ENCODE data around the gene SLC25A48. TPM values are rescaled to one million over a fixed set of nuclear protein-coding genes. Genes with fewer than 3 reads are reported as not detected.

SLC25A48 gene
- total RNA-seq, 1 donor from 2014 or later: 0.62 TPM

DNA sequence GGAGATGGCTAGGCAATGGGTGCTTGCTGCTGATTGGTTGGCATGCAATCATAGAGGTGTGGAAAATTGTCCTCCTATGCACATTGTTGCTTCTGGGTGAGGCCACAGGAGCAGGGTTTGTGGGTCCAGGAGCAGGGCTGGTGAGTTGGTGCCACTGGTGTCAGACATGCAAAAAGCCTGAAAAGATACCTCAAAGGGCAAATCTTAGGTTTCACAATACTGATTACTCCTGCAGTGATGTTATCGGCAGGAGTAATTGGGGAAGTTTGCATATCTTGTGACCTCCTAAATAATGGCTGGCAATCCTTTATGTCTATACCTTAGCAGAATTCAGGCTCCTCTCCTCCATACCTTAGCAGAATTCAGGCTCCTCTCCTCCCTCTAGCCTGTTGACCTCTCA is 25.2 kb downstream of the SLC25A48 start:
- no peak for DNase-seq

DNA sequence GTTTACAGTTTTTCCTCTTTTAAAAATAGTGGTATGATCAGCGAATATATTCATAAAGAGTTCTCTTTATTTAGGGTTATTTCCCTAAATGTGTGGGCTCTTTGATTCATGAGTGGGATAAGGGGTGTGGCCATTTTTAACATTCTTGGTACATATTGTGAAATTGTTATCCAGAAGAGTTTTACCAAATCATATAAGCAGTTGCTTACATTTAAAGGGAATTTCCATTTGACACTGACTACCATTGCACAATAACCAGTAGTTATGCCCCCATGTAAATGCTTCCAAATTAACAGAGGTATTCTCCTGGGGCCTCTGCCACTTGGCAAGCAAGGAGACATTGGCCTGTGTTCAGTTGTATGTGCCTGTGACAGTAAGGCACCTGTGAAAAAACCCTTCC is 27.2 kb downstream of the SLC25A48 start:
- no peak for DNase-seq

DNA sequence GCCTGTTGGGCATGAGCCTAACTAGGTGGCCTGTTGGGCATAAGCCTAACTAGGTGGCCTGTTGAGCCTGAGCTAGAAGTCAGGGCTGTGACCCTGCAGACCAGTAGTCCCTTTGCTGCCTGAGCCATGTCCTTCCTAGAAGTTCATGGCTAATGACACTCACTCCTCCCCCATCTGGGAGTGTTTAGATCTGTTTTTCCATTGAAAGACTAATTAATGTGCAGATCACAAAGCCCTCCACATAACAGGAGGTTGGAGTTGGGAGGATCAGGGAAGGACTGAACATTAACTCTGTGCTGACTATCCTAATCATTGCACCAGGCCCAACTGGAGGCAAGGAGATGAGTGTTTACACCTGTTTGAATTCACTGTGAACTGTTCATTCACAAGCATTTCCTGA is 27.6 kb downstream of the SLC25A48 start:
- no peak for DNase-seq

GRCh38 chr5:135862744-135863143 is 28.3 kb downstream of the SLC25A48 start:
- no peak for DNase-seq

- DNase-seq: no peak
These were observed 30.3 kb downstream of the SLC25A48 start for GRCh38 chr5:135864503-135865435.

- DNase-seq: no peak
These were observed 31.6 kb downstream of the SLC25A48 start for GRCh38 chr5:135866016-135866415.

DNA sequence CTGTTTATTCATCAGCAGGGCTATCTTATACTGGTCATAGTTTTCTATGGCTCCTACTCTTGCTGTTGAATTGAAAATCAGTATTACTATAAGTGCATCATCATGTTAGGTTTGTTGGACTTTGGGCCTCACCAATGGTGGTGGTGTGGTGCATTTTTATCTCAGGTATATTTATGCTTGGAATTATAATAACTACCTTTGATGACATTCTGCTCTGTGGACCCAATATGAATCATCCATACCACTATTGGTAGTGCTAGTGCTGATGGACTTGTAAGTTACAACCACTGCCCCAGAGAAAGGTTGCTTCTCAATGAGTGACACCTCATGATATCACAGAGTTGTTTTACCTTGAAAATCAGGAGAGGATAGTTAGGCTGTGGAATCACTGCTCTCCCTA is 33.1 kb downstream of the SLC25A48 start:
- no peak for DNase-seq

- DNase-seq: no peak
These were observed 34.2 kb downstream of the SLC25A48 start for GRCh38 chr5:135868681-135869080.

DNA sequence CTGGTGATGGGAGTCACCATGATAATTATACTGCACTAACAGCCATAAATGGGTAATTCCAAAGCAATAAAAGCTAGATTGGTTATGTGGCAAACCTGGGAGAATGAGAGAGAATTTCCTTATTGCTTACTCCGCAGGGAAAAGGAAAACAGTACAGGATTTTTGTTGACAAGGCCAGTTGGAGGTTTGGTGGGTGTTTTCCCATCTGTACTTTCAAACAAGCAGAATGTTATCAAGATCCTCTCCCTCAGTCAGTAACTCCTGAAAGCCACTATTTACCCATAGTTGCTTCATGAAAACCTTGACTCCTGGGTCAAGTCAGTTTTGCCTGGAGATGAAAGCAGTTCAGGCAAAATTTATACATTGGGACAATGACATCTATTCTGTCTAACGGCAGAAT is 34.8 kb downstream of the SLC25A48 start:
- DNase-seq: no peak

DNA sequence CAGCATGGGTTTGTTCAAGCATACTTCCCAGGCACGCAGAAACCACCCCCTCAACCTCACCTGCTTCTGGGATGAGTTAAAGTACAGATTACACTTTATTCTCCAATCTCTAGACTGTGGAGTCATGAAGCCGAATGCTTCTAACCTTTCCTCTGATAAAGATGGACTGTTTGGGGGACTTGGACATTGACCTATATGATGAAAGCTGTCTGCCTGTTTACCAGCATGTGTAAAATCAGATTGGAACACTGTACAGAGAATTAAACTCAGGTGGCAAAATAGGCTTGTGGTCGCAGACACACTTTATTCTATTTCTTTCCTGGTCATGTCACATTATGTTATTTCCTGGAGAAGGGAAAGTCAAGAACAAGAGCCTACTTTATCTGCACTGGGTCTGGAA is 35.5 kb downstream of the SLC25A48 start:
- DNase-seq: no peak

- DNase-seq: no peak
These were observed 36.9 kb downstream of the SLC25A48 start for GRCh38 chr5:135871268-135871915.

- DNase-seq: no peak
These were observed 39.4 kb downstream of the SLC25A48 start for GRCh38 chr5:135873831-135874230.

GRCh38 chr5:135874461-135874860 is 40.0 kb downstream of the SLC25A48 start:
- no peak for DNase-seq

DNA sequence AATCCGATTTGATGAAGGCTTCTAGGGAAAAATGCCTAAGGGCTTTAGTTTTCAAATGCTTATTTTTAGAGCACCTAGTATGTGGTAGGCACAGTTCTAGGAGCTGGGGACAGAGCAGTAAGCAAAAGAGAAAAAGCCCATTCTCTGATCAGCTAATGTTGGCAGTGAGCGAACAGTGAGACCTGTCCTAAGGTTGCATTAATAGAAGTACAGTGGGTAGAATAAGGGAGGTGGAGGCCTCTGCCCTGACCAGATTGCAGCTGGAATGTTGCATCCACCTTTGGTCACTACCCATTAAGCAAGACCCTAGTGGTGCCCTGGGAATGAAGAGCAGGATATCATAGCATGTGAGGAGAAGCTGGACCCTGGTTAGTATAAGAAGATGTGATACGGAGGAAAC is 41.1 kb downstream of the SLC25A48 start:
- no peak for DNase-seq

DNA sequence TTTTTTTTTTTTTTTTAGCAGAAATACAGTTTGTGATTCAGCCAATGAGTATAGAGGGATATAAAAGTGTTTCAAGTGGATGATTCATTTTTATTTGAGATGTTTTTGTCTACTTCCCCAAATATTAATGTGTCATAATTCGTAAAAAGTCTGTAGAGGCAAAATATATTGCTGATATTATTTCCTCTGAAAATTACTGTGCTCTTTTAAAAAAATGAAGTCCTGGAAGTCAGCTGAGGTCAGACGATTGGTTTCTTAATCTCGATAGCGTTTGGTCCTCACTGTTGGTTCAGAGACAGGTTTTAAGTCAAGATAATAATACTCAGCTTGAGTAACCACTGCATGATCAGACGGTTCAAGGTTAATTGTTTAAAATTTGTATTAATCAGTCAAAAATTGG is 41.7 kb downstream of the SLC25A48 start:
- DNase-seq: no peak

- DNase-seq: no peak
These were observed 43.2 kb downstream of the SLC25A48 start for GRCh38 chr5:135877570-135878155.

DNA sequence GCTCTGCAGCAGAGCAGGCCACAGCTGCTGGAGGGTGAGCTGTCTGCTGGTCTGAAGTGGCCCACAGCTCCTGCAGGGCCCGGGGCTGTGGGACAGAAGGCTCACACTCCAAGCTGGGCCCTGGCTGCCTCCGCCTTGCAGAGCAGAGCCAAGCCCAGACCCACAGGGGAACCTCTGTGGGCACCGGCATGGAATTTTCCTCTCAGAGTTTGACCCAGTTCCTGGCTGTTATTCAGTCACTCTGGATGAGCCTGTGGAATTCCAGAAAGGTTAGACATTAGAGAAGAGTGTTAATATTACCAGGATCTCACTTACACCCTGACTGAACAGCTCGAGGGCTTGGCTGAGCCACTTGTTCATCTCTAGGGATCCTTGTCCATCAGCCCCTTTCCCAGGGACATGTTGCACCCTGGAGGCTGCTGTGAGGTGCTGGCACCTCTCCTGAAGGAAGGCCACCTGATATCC is 43.7 kb downstream of the SLC25A48 start:
- no peak for DNase-seq

DNA sequence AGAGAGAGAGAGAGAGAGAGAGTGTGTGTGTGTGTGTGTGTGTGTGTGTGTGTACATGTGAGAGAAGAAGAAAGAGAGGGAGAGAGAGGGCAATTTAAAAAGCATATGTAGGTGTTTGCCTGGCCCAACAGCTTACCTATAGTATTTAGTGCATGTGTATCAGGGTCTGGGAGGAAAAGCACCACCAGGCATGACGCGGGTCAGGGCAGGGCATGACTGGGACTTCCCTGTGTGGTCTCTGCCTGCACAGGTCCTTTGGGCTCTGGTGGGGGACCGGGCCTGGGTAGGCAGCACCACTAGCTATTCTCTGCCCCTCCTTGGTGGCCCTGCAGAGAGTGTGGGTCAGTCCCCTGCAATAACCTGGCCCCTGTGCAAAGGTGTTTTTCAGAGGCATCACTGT is 45.1 kb downstream of the SLC25A48 start:
- DNase-seq: no peak

DNA sequence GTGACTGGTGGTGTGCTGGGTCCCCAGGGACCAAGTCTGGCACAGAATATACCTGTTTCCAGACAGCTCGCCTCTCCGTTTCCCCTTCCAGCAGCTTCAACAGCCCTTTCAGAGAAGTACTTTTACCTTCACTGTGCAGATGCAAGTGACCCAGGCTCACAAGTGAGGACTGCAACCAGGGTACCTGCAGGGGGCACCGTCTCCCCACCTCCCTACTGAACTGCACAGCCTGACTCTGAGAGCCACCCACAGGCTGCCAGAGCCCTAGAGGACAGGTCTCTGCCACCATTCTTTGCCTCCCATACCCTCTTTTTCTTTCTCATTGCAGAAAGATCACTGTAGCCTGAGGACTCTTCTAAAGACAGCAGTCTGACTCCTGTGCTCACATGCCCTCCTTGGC is 45.8 kb downstream of the SLC25A48 start:
- no peak for DNase-seq

- DNase-seq: no peak
These were observed 46.3 kb downstream of the SLC25A48 start for GRCh38 chr5:135880801-135881200.

DNA sequence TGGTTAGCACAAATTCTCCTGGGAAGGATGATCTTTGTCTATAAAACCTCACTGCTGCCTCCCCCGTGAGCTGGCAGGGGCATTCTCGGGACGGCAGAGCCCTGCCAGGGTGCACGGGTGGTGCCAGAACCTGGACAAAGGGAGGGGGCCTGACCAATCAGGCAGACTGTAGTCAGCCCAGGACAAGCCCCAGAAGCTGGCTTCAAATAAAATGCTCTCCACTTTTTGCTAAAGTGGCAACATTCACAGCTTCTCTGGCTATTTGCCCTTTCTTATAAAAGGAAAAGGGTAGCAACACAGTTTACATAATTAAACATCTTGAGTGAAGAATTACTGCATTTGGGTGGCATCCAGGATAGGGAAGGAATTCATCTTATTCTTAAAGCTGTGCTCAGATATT is 46.8 kb downstream of the SLC25A48 start:
- DNase-seq: no peak

GRCh38 chr5:135881819-135882218 is 47.4 kb downstream of the SLC25A48 start:
- DNase-seq: no peak

DNA sequence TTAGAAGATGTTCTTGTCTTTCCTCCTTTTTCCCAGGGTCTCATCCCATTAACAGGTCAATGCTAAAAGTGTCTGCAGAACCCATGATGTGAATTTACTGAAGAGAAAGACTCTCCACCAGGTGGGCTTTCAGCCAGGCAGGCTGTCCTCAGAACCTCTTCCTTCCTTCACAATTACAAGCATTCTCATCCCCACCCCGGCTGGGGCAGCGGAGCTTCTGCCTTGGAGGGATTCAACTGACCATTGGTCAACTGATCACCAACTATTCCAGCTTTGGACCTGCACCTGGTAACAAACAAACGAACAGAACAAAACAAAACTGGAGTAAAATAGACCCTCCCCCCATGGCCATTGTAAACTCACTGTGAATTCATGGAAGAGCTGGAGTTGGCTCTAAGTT is 48.6 kb downstream of the SLC25A48 start:
- DNase-seq: no peak
